MCF 10A (cell line): ENCODE results near the gene TTC19. TPM values are rescaled to one million over a fixed set of nuclear protein-coding genes. Genes with fewer than 3 reads are reported as not detected.
"Not testable (repeated sequence)": the region's sequence is repeated elsewhere in the genome, so short reads cannot be mapped to it uniquely, and the experiment has no call there.

Experiments used
- BruUV-seq: library from RNA; stranded (reverse); fragments of 400-500 nt; replicated peaks from 2 replicates; lab custom pipeline; 2021; lab: Mats Ljungman, UMichigan
- CTCF ChIA-PET: fragments of 300-600 bp; sonication (Branson Sonifier 250); formaldehyde crosslinking; extraction: SDS; loops from one replicate; lab custom pipeline; 2021; ENCODE audit warnings: antibody characterized with exemption, inconsistent platforms; lab: Yijun Ruan, JAX
- POLR2A ChIA-PET: fragments of 300-600, 350-650 bp; sonication (Branson Sonifier 250); formaldehyde crosslinking; extraction: SDS; loops from one replicate; lab custom pipeline; 2020; ENCODE audit warnings: antibody characterized with exemption, inconsistent platforms; lab: Yijun Ruan, JAX
- DNase-seq: peaks from one replicate; pipeline ENCODE4 v3.0.0-alpha.2; 2018; ENCODE audit not compliant: unreplicated experiment
- H3K27ac Mint-ChIP-seq: one replicate; pipeline ENCODE4 v1.8.0; 2022; ENCODE audit warnings: mild to moderate bottlenecking, low read depth, mixed read lengths; ENCODE audit not compliant: unreplicated experiment
- H3K27me3 Mint-ChIP-seq: one replicate; pipeline ENCODE4 v1.8.0; 2022; ENCODE audit warnings: mixed read lengths; ENCODE audit not compliant: insufficient read depth, unreplicated experiment
- H3K36me3 Mint-ChIP-seq: one replicate; pipeline ENCODE4 v1.8.0; 2022; ENCODE audit warnings: mild to moderate bottlenecking, moderate library complexity, mixed read lengths; ENCODE audit not compliant: insufficient read depth, unreplicated experiment
- H3K4me1 Mint-ChIP-seq: one replicate; pipeline ENCODE4 v1.8.0; 2022; ENCODE audit warnings: mixed read lengths; ENCODE audit not compliant: insufficient read depth, unreplicated experiment
- H3K4me3 Mint-ChIP-seq: one replicate; pipeline ENCODE4 v1.8.0; 2022; ENCODE audit warnings: mild to moderate bottlenecking, moderate library complexity, mixed read lengths; ENCODE audit not compliant: unreplicated experiment
- H3K9me3 Mint-ChIP-seq: one replicate; pipeline ENCODE4 v1.8.0; 2022; ENCODE audit warnings: mixed read lengths; ENCODE audit not compliant: unreplicated experiment
- intact Hi-C: fragments of 100-400 bp; cut with micrococcal nuclease; formaldehyde crosslinking; loops from 2 replicates; pipeline ENCODE4 v1.14.1; 2022
- total RNA-seq: library from RNA; stranded (reverse); gene quantifications from 2 replicates; pipeline ENCODE4 v1.2.3, GENCODE V29; 2022
- TF ChIP-seq, protein P1 (sequence below): fragments of 200-600 bp; IDR thresholded peaks from one replicate; pipeline ENCODE4 v1.8.0; 2022; ENCODE audit warnings: antibody characterized with exemption, mild to moderate bottlenecking; ENCODE audit not compliant: unreplicated experiment

TTC19 gene
- total RNA-seq, 1 experiment from 2014 or later: 46.7 TPM

- Mint-ChIP-seq H3K27me3 (no peaks in the 10 kb centered on the region), H3K4me1 (peaks cover 13% of the 10 kb centered on the region), H3K27ac (no peak overlapping the region), H3K9me3 (no peaks in the 10 kb centered on the region), H3K4me3 (no peak overlapping the region), H3K36me3 (peaks cover 66% of the 10 kb centered on the region)
- BruUV-seq: no TSS peak
- TF ChIP-seq, protein P1, sequence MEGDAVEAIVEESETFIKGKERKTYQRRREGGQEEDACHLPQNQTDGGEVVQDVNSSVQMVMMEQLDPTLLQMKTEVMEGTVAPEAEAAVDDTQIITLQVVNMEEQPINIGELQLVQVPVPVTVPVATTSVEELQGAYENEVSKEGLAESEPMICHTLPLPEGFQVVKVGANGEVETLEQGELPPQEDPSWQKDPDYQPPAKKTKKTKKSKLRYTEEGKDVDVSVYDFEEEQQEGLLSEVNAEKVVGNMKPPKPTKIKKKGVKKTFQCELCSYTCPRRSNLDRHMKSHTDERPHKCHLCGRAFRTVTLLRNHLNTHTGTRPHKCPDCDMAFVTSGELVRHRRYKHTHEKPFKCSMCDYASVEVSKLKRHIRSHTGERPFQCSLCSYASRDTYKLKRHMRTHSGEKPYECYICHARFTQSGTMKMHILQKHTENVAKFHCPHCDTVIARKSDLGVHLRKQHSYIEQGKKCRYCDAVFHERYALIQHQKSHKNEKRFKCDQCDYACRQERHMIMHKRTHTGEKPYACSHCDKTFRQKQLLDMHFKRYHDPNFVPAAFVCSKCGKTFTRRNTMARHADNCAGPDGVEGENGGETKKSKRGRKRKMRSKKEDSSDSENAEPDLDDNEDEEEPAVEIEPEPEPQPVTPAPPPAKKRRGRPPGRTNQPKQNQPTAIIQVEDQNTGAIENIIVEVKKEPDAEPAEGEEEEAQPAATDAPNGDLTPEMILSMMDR: no peak
- ChIA-PET POLR2A (no interaction called here), CTCF (interaction anchor here (0.7 kb wide), 1 partner anchor 33 kb away, joined by 3 read pairs; no protein-coding TSS in a partner anchor)
- no peak for DNase-seq
- intact Hi-C loops: no loop called here
These were observed 21.0 kb upstream of the TTC19 start for GRCh38 chr17:15978606-15979005.

DNA sequence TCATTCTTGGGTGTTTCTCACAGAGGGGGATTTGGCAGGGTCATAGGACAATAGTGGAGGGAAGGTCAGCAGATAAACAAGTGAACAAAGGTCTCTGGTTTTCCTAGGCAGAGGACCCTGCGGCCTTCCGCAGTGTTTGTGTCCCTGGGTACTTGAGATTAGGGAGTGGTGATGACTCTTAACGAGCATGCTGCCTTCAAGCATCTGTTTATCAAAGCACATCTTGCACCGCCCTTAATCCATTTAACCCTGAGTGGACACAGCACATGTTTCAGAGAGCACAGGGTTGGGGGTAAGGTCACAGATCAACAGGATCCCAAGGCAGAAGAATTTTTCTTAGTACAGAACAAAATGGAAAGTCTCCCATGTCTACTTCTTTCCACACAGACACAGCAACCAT lies 20.6 kb upstream of the TTC19 start:
- intact Hi-C loops, DNase-seq, H3K4me3 Mint-ChIP-seq, H3K9me3 Mint-ChIP-seq, BruUV-seq, H3K27me3 Mint-ChIP-seq, CTCF ChIA-PET, H3K27ac Mint-ChIP-seq, POLR2A ChIA-PET: not testable (repeated sequence)
- Mint-ChIP-seq H3K4me1 (peaks cover 13% of the 10 kb centered on the region), H3K36me3 (peaks cover 68% of the 10 kb centered on the region)

DNA sequence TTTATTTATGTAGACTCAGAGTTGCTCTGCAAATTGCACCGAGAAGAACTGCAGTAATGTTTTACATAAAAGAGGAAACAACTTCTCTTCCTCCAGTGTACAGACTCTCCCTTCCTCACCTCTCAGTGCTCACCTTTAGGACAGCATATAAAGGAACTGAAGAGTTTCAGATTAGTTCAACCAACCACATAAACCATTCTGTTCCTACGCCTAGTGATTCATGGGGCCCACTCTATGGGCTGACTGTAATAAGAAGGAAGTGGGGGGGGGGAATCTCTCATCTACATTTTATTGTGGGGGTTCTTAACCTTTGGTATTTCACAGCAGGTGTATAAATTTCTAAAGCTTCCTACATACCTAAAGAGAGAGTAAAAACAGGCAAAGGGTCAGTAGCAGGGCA lies 18.4 kb upstream of the TTC19 start:
- Mint-ChIP-seq H3K27ac (no peak overlapping the region), H3K36me3 (peaks cover 70% of the 10 kb centered on the region), H3K4me3 (no peak overlapping the region), H3K27me3 (no peaks in the 10 kb centered on the region), H3K9me3 (no peaks in the 10 kb centered on the region), H3K4me1 (peaks cover 12% of the 10 kb centered on the region)
- ChIA-PET POLR2A (interaction anchor here (0.7 to 1.3 kb wide), 2 partner anchors 15 to 351 kb away, joined by 3 read pairs; no protein-coding TSS in a partner anchor), CTCF (interaction anchor here (0.6 to 1.1 kb wide), 3 partner anchors 35 to 152 kb away, joined by 3 read pairs; no protein-coding TSS in a partner anchor)
- intact Hi-C loops: no loop called here
- DNase-seq: no peak
- TF ChIP-seq, protein P1: no peak
- BruUV-seq: no TSS peak

GRCh38 chr17:15981646-15982580 lies 17.7 kb upstream of the TTC19 start:
- ChIA-PET POLR2A (interaction anchor here (0.6 to 0.7 kb wide), 3 partner anchors 13 to 351 kb away, joined by 3 read pairs; no protein-coding TSS in a partner anchor), CTCF (interaction anchor here (0.6 to 0.9 kb wide), 3 partner anchors 11 to 99 kb away, joined by 3 read pairs; no protein-coding TSS in a partner anchor)
- Mint-ChIP-seq H3K27me3 (no peaks in the 10 kb centered on the region), H3K36me3 (peaks cover 72% of the 10 kb centered on the region), H3K9me3 (no peaks in the 10 kb centered on the region), H3K4me1 (peaks cover 12% of the 10 kb centered on the region), H3K4me3 (no peak overlapping the region), H3K27ac (no peak overlapping the region)
- intact Hi-C loops: no loop called here
- DNase-seq: peak; percentile 61
- no TSS peak for BruUV-seq
- TF ChIP-seq, protein P1: no peak
